Ovary (tissue), 9 donors: ENCODE measurements around the gene KLLN. TPM values are rescaled to one million over a fixed set of nuclear protein-coding genes. Genes with fewer than 3 reads are reported as not detected.

ENCODE experiments used
- DNase-seq, 5 donors: peaks; one replicate each; pipeline ENCODE4 v3.0.0-alpha.2; 2019 to 2020
- H3K27ac ChIP-seq, 2 donors: fragments of 200-600 bp; one replicate each; pipeline versions ENCODE4 v1.5.1 to v1.8.0; 2019 to 2022
- H3K27me3 ChIP-seq: fragments of 200-600 bp; one replicate; pipeline ENCODE4 v1.8.0; 2022
- H3K36me3 ChIP-seq: fragments of 200-600 bp; sonication (generic); one replicate; pipeline ENCODE4 v1.5.1; 2019
- H3K4me1 ChIP-seq: one replicate; pipeline ENCODE4 v1.8.1; 2013; ENCODE audit warnings: mild to moderate bottlenecking, moderate library complexity; ENCODE audit not compliant: insufficient read depth
- H3K4me3 ChIP-seq: fragments of 200-600 bp; sonication (generic); one replicate; pipeline ENCODE4 v1.5.1; 2017
- H3K9me3 ChIP-seq, 2 donors: fragments of 200-600 bp in 1 of 2; sonication (generic) in 1 of 2; one replicate each; pipeline versions ENCODE4 v1.5.1 to v1.8.1; 2013 to 2019; ENCODE audit warnings: mild to moderate bottlenecking in 1 of 2, moderate library complexity in 1 of 2
- CTCF ChIP-seq, 3 donors: fragments of 450-650 bp in 2 of 3; fragments of 200-600 bp in 1 of 3; IDR thresholded peaks; one replicate each; pipeline versions ENCODE4 v1.5.1 to v1.8.0; 2016 to 2022; ENCODE audit warnings: antibody characterized with exemption in 3 of 3, mild to moderate bottlenecking in 1 of 3
- EP300 ChIP-seq: sonication (generic); formaldehyde crosslinking; IDR thresholded peaks from one replicate; pipeline ENCODE4 v1.6.1; 2017; ENCODE audit warnings: antibody characterized with exemption
- POLR2A ChIP-seq: fragments of 450-650 bp; IDR thresholded peaks from one replicate; pipeline ENCODE4 v1.6.1; 2017; ENCODE audit warnings: antibody characterized with exemption, mild to moderate bottlenecking, moderate library complexity
- WGBS, 3 donors: extraction: QIAGEN DNeasy Blood & Tissue Kit in 1 of 3; methylation state at CpG; one replicate each; pipeline versions ENCODE4 v1.1.5 to v1.1.7; 2013 to 2017; 5-methylcytosine and 5-hydroxymethylcytosine counted together
- intact Hi-C, 4 donors: fragments of 100-400 bp; cut with DNase I; formaldehyde crosslinking; loops; one replicate each; pipeline versions ENCODE4 v1.11.0 to v1.15.1; 2022 to 2023
- polyA plus RNA-seq, 2 donors: library from polyadenylated mRNA; stranded (reverse); fragments of 200-250 nt in 1 of 2; fragments of 350-450 nt in 1 of 2; fragmentation: Illumina TruSeq in 1 of 2; extraction: RNeasy Lipid Tissue Mini Kit (QIAGEN cat#74804) in 1 of 2; gene quantifications; one replicate each; pipeline ENCODE4 v1.2.3, GENCODE V29; 2013 to 2014
- total RNA-seq, 7 donors: library from RNA; depleted of rRNA in 2 of 7; stranded (reverse); fragments of >200 nt in 2 of 7; fragmentation: NEBNext Ultra II Directional in 3 of 7; extraction: Animal tissue kit (Norgen Biotek cat#: 25700) in 3 of 7; gene quantifications; one replicate each; pipeline versions ENCODE4 v1.1.0 to v1.2.4, GENCODE V29; 2016 to 2023
- donor health status: DM: no; HTN: no; CAD: no; lungs with moderate emphysema.
- donor health status: DM: no; HTN: no; CAD: no.
- donor health status: Bipolar disorder and iron deficiency.
- donor health status: DM: yes; HTN: yes; CAD: no.
- donor health status: DM: no; HTN: no; CAD: no.
- donor health status: DM: yes; HTN: yes; CAD: no.

Gene KLLN
- total and polyA plus RNA-seq, 9 donors = 0.22 to 2.0 (median 0.60) TPM

- DNase-seq = no peak
- Histone ChIP-seq H3K4me3 (peak overlapping the region; percentile 54), H3K27me3 (no peaks in the 10 kb centered on the region), H3K27ac (peak overlapping the region; percentile 93 to 97), H3K4me1 (peaks cover 2% of the 10 kb centered on the region), H3K9me3 (no peaks in the 10 kb centered on the region), H3K36me3 (no peaks in the 10 kb centered on the region)
- WGBS, 3 donors = 0% methylated on average over 17 to 21 of the region's 21 CpGs
- intact Hi-C loops = loop anchor here in 2 of 4 donors (5.0 kb wide), 4 partner anchors 525 to 695 kb away; no protein-coding TSS in a partner anchor
- TF ChIP-seq EP300 (no peak), CTCF (IDR thresholded peaks at IDR 0.05) (no peak), POLR2A (no peak)
Observed at GRCh38 chr10:87862679-87863052, 667 bp downstream of the KLLN start.

GRCh38 chr10:87861953-87862678 is 1.2 kb downstream of the KLLN start:
- WGBS, 3 donors = 0 to 1% (median 0%) methylated on average over 51 to 57 of the region's 57 CpGs
- Histone ChIP-seq H3K4me3 (peak overlapping the region; percentile 54), H3K9me3 (no peaks in the 10 kb centered on the region), H3K36me3 (no peaks in the 10 kb centered on the region), H3K27ac (peak overlapping the region; percentile 93 to 97), H3K4me1 (peaks cover 2% of the 10 kb centered on the region), H3K27me3 (no peaks in the 10 kb centered on the region)
- DNase-seq = peak; percentile 96 to 97 (median 97)
- TF ChIP-seq POLR2A = peak; percentile 46
- no peak for TF ChIP-seq EP300
- intact Hi-C loops = loop anchor here in 2 of 4 donors (5.0 kb wide), 4 partner anchors 525 to 695 kb away; no protein-coding TSS in a partner anchor

GRCh38 chr10:87861566-87861952 is 1.8 kb downstream of the KLLN start:
- no peak for TF ChIP-seq CTCF (IDR thresholded peaks at IDR 0.05)
- peak overlapping the region; percentile 54 for H3K4me3 ChIP-seq
- peak overlapping the region; percentile 93 to 97 for H3K27ac ChIP-seq
- peaks cover 2% of the 10 kb centered on the region for H3K4me1 ChIP-seq
- no peaks in the 10 kb centered on the region for H3K27me3 ChIP-seq
- no peaks in the 10 kb centered on the region for H3K36me3 ChIP-seq
- intact Hi-C loops = loop anchor here in 2 of 4 donors (5.0 kb wide), 4 partner anchors 526 to 696 kb away; no protein-coding TSS in a partner anchor
- no peaks in the 10 kb centered on the region for H3K9me3 ChIP-seq
- WGBS, 3 donors = 4 to 6% (median 4%) methylated on average over 16 of the region's 16 CpGs
- DNase-seq = peak; percentile 70 to 82 (median 75)

- Histone ChIP-seq H3K27me3 (no peaks in the 10 kb centered on the region), H3K4me3 (peak overlapping the region; percentile 54), H3K36me3 (no peaks in the 10 kb centered on the region), H3K9me3 (no peaks in the 10 kb centered on the region), H3K4me1 (peaks cover 2% of the 10 kb centered on the region), H3K27ac (peak overlapping the region in 1 of 2 donors; percentile 93)
- TF ChIP-seq POLR2A (no peak), CTCF (IDR thresholded peaks at IDR 0.05) (no peak), EP300 (no peak)
- WGBS, 3 donors = 84 to 85% (median 84%) methylated on average over 4 of the region's 4 CpGs
- no peak for DNase-seq
- intact Hi-C loops = loop anchor here in 2 of 4 donors (5.0 kb wide), 4 partner anchors 526 to 696 kb away; no protein-coding TSS in a partner anchor
Observed at GRCh38 chr10:87860816-87861403, 2.4 kb downstream of the KLLN start.
